ENCODE results near the gene EYA4.

EYA4 gene

DNA sequence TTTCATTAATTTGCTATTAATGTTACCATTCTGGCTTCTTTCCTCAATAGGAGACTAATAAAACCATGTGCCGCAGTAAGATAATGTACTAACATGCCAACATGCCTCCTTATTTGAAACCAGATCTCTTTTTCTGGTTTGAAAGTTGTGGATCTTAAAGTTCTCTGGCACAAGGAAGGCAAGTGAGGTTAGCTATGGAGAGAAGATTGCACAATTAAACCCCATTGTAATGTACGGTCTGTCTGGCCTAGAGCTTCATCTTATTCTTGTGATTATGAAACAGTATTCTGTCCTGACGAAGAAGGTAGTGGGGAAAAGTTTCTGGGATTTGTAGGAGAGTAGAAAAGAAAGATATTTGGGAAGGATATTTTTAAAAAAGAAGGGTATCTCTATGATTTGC lies 68.4 kb downstream of the EYA4 start:
- Histone ChIP-seq H3K27ac (ENCODE audit: extremely low read depth, low read depth, low read length) (no peak overlapping the region), H3K4me1 (ENCODE audit: control insufficient read depth, insufficient read depth, low read length) (0 out of 2 replicates have a peak, but pooled peaks cover 2% of the 10 kb centered on the region), H3K36me3 (ENCODE audit: control insufficient read depth in 2 of 2, insufficient read depth in 1 of 2, low read length in 2 of 2) (no peaks in the 10 kb centered on the region), H3K4me3 (ENCODE audit: low read depth, low read length) (no peak overlapping the region), H3K9me3 (ENCODE audit: control insufficient read depth, insufficient read depth, low read depth, low read length) (no peaks in the 10 kb centered on the region)
- CTCF ChIA-PET = interaction anchor here (0.5 to 0.7 kb wide), 2 partner anchors 345 to 348 kb away, joined by 3 to 4 read pairs; no protein-coding TSS in a partner anchor
- POLR2A ChIA-PET = no interaction called here
- TF ChIP-seq SP7 (tag by site-specific recombination; IDR thresholded peaks at IDR 0.05) = no peak
- no peak for TF ChIP-seq ZNF157 (tag by site-specific recombination; IDR thresholded peaks at IDR 0.05)
- no peak for TF ChIP-seq ZNF112 (tag by site-specific recombination; IDR thresholded peaks at IDR 0.05)
- no peak for TF ChIP-seq ZSCAN30 (tag by site-specific recombination; IDR thresholded peaks at IDR 0.05)
- no peak for TF ChIP-seq KLF10 (tag by site-specific recombination; IDR thresholded peaks at IDR 0.05)
- TF ChIP-seq, protein P1, sequence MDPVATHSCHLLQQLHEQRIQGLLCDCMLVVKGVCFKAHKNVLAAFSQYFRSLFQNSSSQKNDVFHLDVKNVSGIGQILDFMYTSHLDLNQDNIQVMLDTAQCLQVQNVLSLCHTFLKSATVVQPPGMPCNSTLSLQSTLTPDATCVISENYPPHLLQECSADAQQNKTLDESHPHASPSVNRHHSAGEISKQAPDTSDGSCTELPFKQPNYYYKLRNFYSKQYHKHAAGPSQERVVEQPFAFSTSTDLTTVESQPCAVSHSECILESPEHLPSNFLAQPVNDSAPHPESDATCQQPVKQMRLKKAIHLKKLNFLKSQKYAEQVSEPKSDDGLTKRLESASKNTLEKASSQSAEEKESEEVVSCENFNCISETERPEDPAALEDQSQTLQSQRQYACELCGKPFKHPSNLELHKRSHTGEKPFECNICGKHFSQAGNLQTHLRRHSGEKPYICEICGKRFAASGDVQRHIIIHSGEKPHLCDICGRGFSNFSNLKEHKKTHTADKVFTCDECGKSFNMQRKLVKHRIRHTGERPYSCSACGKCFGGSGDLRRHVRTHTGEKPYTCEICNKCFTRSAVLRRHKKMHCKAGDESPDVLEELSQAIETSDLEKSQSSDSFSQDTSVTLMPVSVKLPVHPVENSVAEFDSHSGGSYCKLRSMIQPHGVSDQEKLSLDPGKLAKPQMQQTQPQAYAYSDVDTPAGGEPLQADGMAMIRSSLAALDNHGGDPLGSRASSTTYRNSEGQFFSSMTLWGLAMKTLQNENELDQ (tag by site-specific recombination; IDR thresholded peaks at IDR 0.05; ENCODE audit: low read depth) = no peak
- TF ChIP-seq SCRT2 (tag by site-specific recombination; IDR thresholded peaks at IDR 0.05) = no peak
- TF ChIP-seq KLF9 (tag by site-specific recombination; IDR thresholded peaks at IDR 0.05; ENCODE audit: low read depth) = no peak
- TF ChIP-seq ZEB2 (tag by site-specific recombination; IDR thresholded peaks at IDR 0.05) = no peak
- TF ChIP-seq, protein P2, sequence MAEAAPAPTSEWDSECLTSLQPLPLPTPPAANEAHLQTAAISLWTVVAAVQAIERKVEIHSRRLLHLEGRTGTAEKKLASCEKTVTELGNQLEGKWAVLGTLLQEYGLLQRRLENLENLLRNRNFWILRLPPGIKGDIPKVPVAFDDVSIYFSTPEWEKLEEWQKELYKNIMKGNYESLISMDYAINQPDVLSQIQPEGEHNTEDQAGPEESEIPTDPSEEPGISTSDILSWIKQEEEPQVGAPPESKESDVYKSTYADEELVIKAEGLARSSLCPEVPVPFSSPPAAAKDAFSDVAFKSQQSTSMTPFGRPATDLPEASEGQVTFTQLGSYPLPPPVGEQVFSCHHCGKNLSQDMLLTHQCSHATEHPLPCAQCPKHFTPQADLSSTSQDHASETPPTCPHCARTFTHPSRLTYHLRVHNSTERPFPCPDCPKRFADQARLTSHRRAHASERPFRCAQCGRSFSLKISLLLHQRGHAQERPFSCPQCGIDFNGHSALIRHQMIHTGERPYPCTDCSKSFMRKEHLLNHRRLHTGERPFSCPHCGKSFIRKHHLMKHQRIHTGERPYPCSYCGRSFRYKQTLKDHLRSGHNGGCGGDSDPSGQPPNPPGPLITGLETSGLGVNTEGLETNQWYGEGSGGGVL (tag by site-specific recombination; IDR thresholded peaks at IDR 0.05) = no peak
- no peak for TF ChIP-seq ZNF629 (tag by site-specific recombination; IDR thresholded peaks at IDR 0.05)
- TF ChIP-seq ZNF350 (tag by site-specific recombination; IDR thresholded peaks at IDR 0.05) = no peak
- TF ChIP-seq GLIS1 (tag by site-specific recombination; IDR thresholded peaks at IDR 0.05) = no peak
- no peak for TF ChIP-seq ZBTB7A (tag by site-specific recombination; IDR thresholded peaks at IDR 0.05; ENCODE audit: low read depth)
- no peak for TF ChIP-seq ZNF549 (tag by site-specific recombination; IDR thresholded peaks at IDR 0.05)
- TF ChIP-seq, protein P3, sequence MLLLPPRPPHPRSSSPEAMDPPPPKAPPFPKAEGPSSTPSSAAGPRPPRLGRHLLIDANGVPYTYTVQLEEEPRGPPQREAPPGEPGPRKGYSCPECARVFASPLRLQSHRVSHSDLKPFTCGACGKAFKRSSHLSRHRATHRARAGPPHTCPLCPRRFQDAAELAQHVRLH (tag by site-specific recombination; IDR thresholded peaks at IDR 0.05) = no peak
- no peak for TF ChIP-seq ZBTB44 (tag by site-specific recombination; IDR thresholded peaks at IDR 0.05)

GRCh38 chr6:133312006-133312405 lies 70.8 kb downstream of the EYA4 start:
- CTCF ChIA-PET = interaction anchor here (0.7 to 2.5 kb wide), 3 partner anchors 11 to 590 kb away, joined by 3 to 11 read pairs (median 4); no protein-coding TSS in a partner anchor
- Histone ChIP-seq H3K27ac (ENCODE audit: extremely low read depth, low read depth, low read length) (no peak overlapping the region), H3K4me3 (ENCODE audit: low read depth, low read length) (no peak overlapping the region), H3K9me3 (ENCODE audit: control insufficient read depth, insufficient read depth, low read depth, low read length) (no peaks in the 10 kb centered on the region), H3K4me1 (ENCODE audit: control insufficient read depth, insufficient read depth, low read length) (peaks cover 8% of the 10 kb centered on the region; the same call in 1 of the 2 replicates), H3K36me3 (ENCODE audit: control insufficient read depth in 2 of 2, insufficient read depth in 1 of 2, low read length in 2 of 2) (no peaks in the 10 kb centered on the region)
- TF ChIP-seq ZFHX2 (tag by site-specific recombination; conservative IDR thresholded peaks at IDR 0.05) = peak; percentile 34
- TF ChIP-seq, protein P4, sequence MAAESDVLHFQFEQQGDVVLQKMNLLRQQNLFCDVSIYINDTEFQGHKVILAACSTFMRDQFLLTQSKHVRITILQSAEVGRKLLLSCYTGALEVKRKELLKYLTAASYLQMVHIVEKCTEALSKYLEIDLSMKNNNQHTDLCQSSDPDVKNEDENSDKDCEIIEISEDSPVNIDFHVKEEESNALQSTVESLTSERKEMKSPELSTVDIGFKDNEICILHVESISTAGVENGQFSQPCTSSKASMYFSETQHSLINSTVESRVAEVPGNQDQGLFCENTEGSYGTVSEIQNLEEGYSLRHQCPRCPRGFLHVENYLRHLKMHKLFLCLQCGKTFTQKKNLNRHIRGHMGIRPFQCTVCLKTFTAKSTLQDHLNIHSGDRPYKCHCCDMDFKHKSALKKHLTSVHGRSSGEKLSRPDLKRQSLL (tag by site-specific recombination; IDR thresholded peaks at IDR 0.05) = no peak
- POLR2A ChIA-PET = no interaction called here
